BLaER1 (cell line): Measurements from ENCODE around the gene FGD2.
A peak's percentile ranks its signal among the peaks of the same experiment; 100 is the strongest.

Experiments used
- H3K27ac ChIP-seq: shearing (Covaris generic); formaldehyde crosslinking; 2 replicates; pipeline ENCODE4 v1.8.1; 2022
- H3K27me3 ChIP-seq: shearing (Covaris generic); formaldehyde crosslinking; 2 replicates; pipeline ENCODE4 v1.8.1; 2022
- H3K36me3 ChIP-seq: shearing (Covaris generic); formaldehyde crosslinking; 2 replicates; pipeline ENCODE4 v1.8.1; 2022
- H3K4me1 ChIP-seq: shearing (Covaris generic); formaldehyde crosslinking; 2 replicates; pipeline ENCODE4 v1.8.1; 2022
- H3K4me2 ChIP-seq: shearing (Covaris generic); formaldehyde crosslinking; 2 replicates; pipeline ENCODE4 v1.8.1; 2022
- H3K4me3 ChIP-seq: shearing (Covaris generic); formaldehyde crosslinking; 2 replicates; pipeline ENCODE4 v1.8.1; 2022
- H3K9ac ChIP-seq: shearing (Covaris generic); formaldehyde crosslinking; 2 replicates; pipeline ENCODE4 v1.8.1; 2022
- H3K9me3 ChIP-seq: shearing (Covaris generic); formaldehyde crosslinking; 2 replicates; pipeline ENCODE4 v1.8.1; 2022
- H4K20me1 ChIP-seq: shearing (Covaris generic); formaldehyde crosslinking; 2 replicates; pipeline ENCODE4 v1.8.1; 2022
- Cebpa-rat ChIP-seq: shearing (Covaris generic); IDR thresholded peaks from 2 replicates; pipeline ENCODE4 v1.8.1; 2022

The FGD2 gene

GRCh38 chr6:37005061-37005810 is at the start of gene FGD2:
FGD2 (plus strand) TSS chr6:37005655; CDS start chr6:37005818, 163 bp downstream.
- Histone ChIP-seq H3K9me3 (no peaks in the 10 kb centered on the region), H3K36me3 (no peaks in the 10 kb centered on the region), H3K4me1 (peaks cover 93% of the 10 kb centered on the region), H3K4me2 (peak within 1 kb of the TSS; percentile 96), H3K9ac (peak within 1 kb of the TSS; percentile 75), H3K27ac (peak within 1 kb of the TSS; percentile 89), H3K4me3 (peak within 1 kb of the TSS; percentile 56), H3K27me3 (no peaks in the 10 kb centered on the region), H4K20me1 (no peaks in the 10 kb centered on the region)
- no peak for TF ChIP-seq Cebpa-rat

GRCh38 chr6:36955671-36956445 is 49.6 kb upstream of the FGD2 start:
- H3K36me3 ChIP-seq = no peaks in the 10 kb centered on the region
- H4K20me1 ChIP-seq = peaks cover 18% of the 10 kb centered on the region; the same call in 1 of the 2 replicates
- H3K4me1 ChIP-seq = peaks cover 66% of the 10 kb centered on the region
- TF ChIP-seq Cebpa-rat = no peak
- H3K4me2 ChIP-seq = peak overlapping the region; percentile 97
- H3K27ac ChIP-seq = peak overlapping the region; percentile 31; the same call in 1 of the 2 replicates
- no peaks in the 10 kb centered on the region for H3K9me3 ChIP-seq
- no peak overlapping the region; the same call in 1 of the 2 replicates for H3K9ac ChIP-seq
- peak overlapping the region; percentile 45; the same call in 1 of the 2 replicates for H3K4me3 ChIP-seq
- no peaks in the 10 kb centered on the region for H3K27me3 ChIP-seq

- no peak for TF ChIP-seq Cebpa-rat
- H3K4me2 ChIP-seq = peak overlapping the region; percentile 97
- H4K20me1 ChIP-seq = peaks cover 18% of the 10 kb centered on the region; the same call in 1 of the 2 replicates
- H3K27ac ChIP-seq = peak overlapping the region; percentile 31; the same call in 1 of the 2 replicates
- peaks cover 72% of the 10 kb centered on the region for H3K4me1 ChIP-seq
- no peaks in the 10 kb centered on the region for H3K27me3 ChIP-seq
- no peaks in the 10 kb centered on the region for H3K36me3 ChIP-seq
- no peak overlapping the region for H3K9ac ChIP-seq
- H3K9me3 ChIP-seq = no peaks in the 10 kb centered on the region
- H3K4me3 ChIP-seq = 0 out of 2 replicates have a peak overlapping the region, but pooled peaks have one; percentile 45
Observed at GRCh38 chr6:36956446-36956820, 49.0 kb upstream of the FGD2 start.

GRCh38 chr6:36957773-36958271 is 47.6 kb upstream of the FGD2 start:
- Histone ChIP-seq H3K36me3 (no peaks in the 10 kb centered on the region), H3K4me2 (no peak overlapping the region), H3K27me3 (no peaks in the 10 kb centered on the region), H3K4me1 (peaks cover 82% of the 10 kb centered on the region), H3K9me3 (no peaks in the 10 kb centered on the region), H3K4me3 (no peak overlapping the region), H3K9ac (no peak overlapping the region), H3K27ac (no peak overlapping the region), H4K20me1 (peaks cover 18% of the 10 kb centered on the region; the same call in 1 of the 2 replicates)
- no peak for TF ChIP-seq Cebpa-rat

GRCh38 chr6:36958775-36959554 is 46.5 kb upstream of the FGD2 start:
- Histone ChIP-seq H4K20me1 (peaks cover 12% of the 10 kb centered on the region; the same call in 1 of the 2 replicates), H3K4me2 (no peak overlapping the region), H3K4me3 (no peak overlapping the region), H3K36me3 (no peaks in the 10 kb centered on the region), H3K9me3 (no peaks in the 10 kb centered on the region), H3K4me1 (peaks cover 82% of the 10 kb centered on the region), H3K27ac (no peak overlapping the region), H3K27me3 (no peaks in the 10 kb centered on the region), H3K9ac (no peak overlapping the region)
- no peak for TF ChIP-seq Cebpa-rat

- H3K27ac ChIP-seq = no peak overlapping the region
- no peak overlapping the region for H3K9ac ChIP-seq
- H3K4me3 ChIP-seq = no peak overlapping the region
- H3K27me3 ChIP-seq = no peaks in the 10 kb centered on the region
- TF ChIP-seq Cebpa-rat = no peak
- H3K4me1 ChIP-seq = peaks cover 82% of the 10 kb centered on the region
- H4K20me1 ChIP-seq = peaks cover 6% of the 10 kb centered on the region; the same call in 1 of the 2 replicates
- no peak overlapping the region for H3K4me2 ChIP-seq
- H3K36me3 ChIP-seq = no peaks in the 10 kb centered on the region
- H3K9me3 ChIP-seq = no peaks in the 10 kb centered on the region
Observed at GRCh38 chr6:36959555-36960250, 45.8 kb upstream of the FGD2 start.

GRCh38 chr6:36961441-36962435 is 43.7 kb upstream of the FGD2 start:
- Histone ChIP-seq H4K20me1 (no peaks in the 10 kb centered on the region), H3K4me2 (peak overlapping the region; percentile 85), H3K4me1 (peaks cover 69% of the 10 kb centered on the region), H3K4me3 (no peak overlapping the region), H3K27ac (no peak overlapping the region), H3K36me3 (peaks cover 9% of the 10 kb centered on the region), H3K9me3 (no peaks in the 10 kb centered on the region), H3K27me3 (no peaks in the 10 kb centered on the region), H3K9ac (no peak overlapping the region)
- TF ChIP-seq Cebpa-rat = no peak

- Histone ChIP-seq H3K27ac (peak overlapping the region; percentile 65; the same call in 1 of the 2 replicates), H3K4me3 (no peak overlapping the region), H3K4me1 (peaks cover 58% of the 10 kb centered on the region), H3K9ac (no peak overlapping the region), H3K4me2 (peak overlapping the region; percentile 85), H3K9me3 (no peaks in the 10 kb centered on the region), H4K20me1 (peaks cover 11% of the 10 kb centered on the region; the same call in 1 of the 2 replicates), H3K36me3 (peaks cover 20% of the 10 kb centered on the region), H3K27me3 (no peaks in the 10 kb centered on the region)
- TF ChIP-seq Cebpa-rat = peak; percentile 93
Observed at GRCh38 chr6:36962874-36963273, 42.6 kb upstream of the FGD2 start.
